Measurements from ENCODE around the gene CTAG2.
"Not testable (repeated sequence)": the region's sequence is repeated elsewhere in the genome, so short reads cannot be mapped to it uniquely, and the experiment has no call there.

CTAG2 gene

GRCh38 chrX:154654925-154655324 is 1.5 kb upstream of the CTAG2 start:
- Mint-ChIP-seq H3K27ac (no peak overlapping the region), H3K4me1 (no peaks in the 10 kb centered on the region), H3K27me3 (no peaks in the 10 kb centered on the region), H3K4me3 (no peak overlapping the region), H3K9me3 (no peaks in the 10 kb centered on the region), H3K36me3 (no peaks in the 10 kb centered on the region)
- no peak for ATAC-seq

GRCh38 chrX:154654372-154654771 is 993 bp upstream of the CTAG2 start:
- Mint-ChIP-seq H3K4me1 (no peaks in the 10 kb centered on the region), H3K27me3 (no peaks in the 10 kb centered on the region), H3K9me3 (no peaks in the 10 kb centered on the region), H3K4me3 (no peak overlapping the region), H3K27ac (no peak overlapping the region), H3K36me3 (no peaks in the 10 kb centered on the region)
- no peak for ATAC-seq

- ATAC-seq, result no peak
- Mint-ChIP-seq H3K27ac (no peak overlapping the region), H3K36me3 (no peaks in the 10 kb centered on the region), H3K27me3 (no peaks in the 10 kb centered on the region), H3K4me1 (no peaks in the 10 kb centered on the region), H3K4me3 (no peak overlapping the region), H3K9me3 (no peaks in the 10 kb centered on the region)
These were observed 354 bp downstream of the CTAG2 start for GRCh38 chrX:154653048-154653401.

- Mint-ChIP-seq H3K36me3 (no peaks in the 10 kb centered on the region), H3K27ac (no peak overlapping the region), H3K27me3 (no peaks in the 10 kb centered on the region), H3K4me3 (no peak overlapping the region), H3K4me1 (no peaks in the 10 kb centered on the region), H3K9me3 (no peaks in the 10 kb centered on the region)
- no peak for ATAC-seq
These were observed 900 bp downstream of the CTAG2 start for GRCh38 chrX:154652311-154653047.

- Mint-ChIP-seq H3K27me3 (no peaks in the 10 kb centered on the region), H3K36me3 (no peaks in the 10 kb centered on the region), H3K4me1 (no peaks in the 10 kb centered on the region), H3K4me3 (no peak overlapping the region), H3K9me3 (no peaks in the 10 kb centered on the region), H3K27ac (no peak overlapping the region)
- ATAC-seq, result no peak
These were observed 3.2 kb downstream of the CTAG2 start for GRCh38 chrX:154650221-154650510.

- Mint-ChIP-seq H3K9me3 (no peaks in the 10 kb centered on the region), H3K4me1 (no peaks in the 10 kb centered on the region), H3K36me3 (no peaks in the 10 kb centered on the region), H3K27ac (no peak overlapping the region), H3K4me3 (no peak overlapping the region), H3K27me3 (no peaks in the 10 kb centered on the region)
- no peak for ATAC-seq
These were observed 3.7 kb downstream of the CTAG2 start for GRCh38 chrX:154649503-154650220.

- Mint-ChIP-seq H3K4me1 (no peaks in the 10 kb centered on the region), H3K9me3 (no peaks in the 10 kb centered on the region), H3K36me3 (no peaks in the 10 kb centered on the region), H3K27ac (no peak overlapping the region), H3K27me3 (no peaks in the 10 kb centered on the region), H3K4me3 (no peak overlapping the region)
- no peak for ATAC-seq
These were observed 4.4 kb downstream of the CTAG2 start for GRCh38 chrX:154648931-154649330.

- not testable (repeated sequence) for H3K27ac Mint-ChIP-seq, ATAC-seq, H3K9me3 Mint-ChIP-seq, H3K36me3 Mint-ChIP-seq, H3K27me3 Mint-ChIP-seq, H3K4me1 Mint-ChIP-seq, H3K4me3 Mint-ChIP-seq
These were observed 7.5 kb downstream of the CTAG2 start for GRCh38 chrX:154645745-154646378.

- not testable (repeated sequence) for H3K4me3 Mint-ChIP-seq, H3K27ac Mint-ChIP-seq, H3K4me1 Mint-ChIP-seq, H3K9me3 Mint-ChIP-seq, H3K27me3 Mint-ChIP-seq, H3K36me3 Mint-ChIP-seq, ATAC-seq
These were observed 9.7 kb downstream of the CTAG2 start for GRCh38 chrX:154643708-154644107.

- H3K36me3 Mint-ChIP-seq, H3K4me3 Mint-ChIP-seq, H3K4me1 Mint-ChIP-seq, H3K27ac Mint-ChIP-seq, ATAC-seq, H3K9me3 Mint-ChIP-seq, H3K27me3 Mint-ChIP-seq: not testable (repeated sequence)
These were observed 11.6 kb downstream of the CTAG2 start for GRCh38 chrX:154641740-154642139.

- not testable (repeated sequence) for H3K27me3 Mint-ChIP-seq, H3K4me1 Mint-ChIP-seq, H3K36me3 Mint-ChIP-seq, ATAC-seq, H3K4me3 Mint-ChIP-seq, H3K9me3 Mint-ChIP-seq, H3K27ac Mint-ChIP-seq
These were observed 19.7 kb downstream of the CTAG2 start for GRCh38 chrX:154633661-154634060.

- not testable (repeated sequence) for H3K36me3 Mint-ChIP-seq, H3K4me3 Mint-ChIP-seq, H3K9me3 Mint-ChIP-seq, H3K4me1 Mint-ChIP-seq, ATAC-seq, H3K27ac Mint-ChIP-seq, H3K27me3 Mint-ChIP-seq
These were observed 22.4 kb downstream of the CTAG2 start for GRCh38 chrX:154630949-154631348.

- not testable (repeated sequence) for ATAC-seq, H3K27ac Mint-ChIP-seq, H3K36me3 Mint-ChIP-seq
These were observed 24.4 kb downstream of the CTAG2 start for GRCh38 chrX:154628960-154629359.

GRCh38 chrX:154620767-154621414 is 32.5 kb downstream of the CTAG2 start:
- not testable (repeated sequence) for ATAC-seq, H3K36me3 Mint-ChIP-seq, H3K27me3 Mint-ChIP-seq, H3K4me3 Mint-ChIP-seq, H3K27ac Mint-ChIP-seq, H3K4me1 Mint-ChIP-seq, H3K9me3 Mint-ChIP-seq

More at GRCh38 chrX:154628960-154629359, 24.4 kb downstream of the CTAG2 start:
- not testable (repeated sequence) for H3K4me3 Mint-ChIP-seq, H3K27me3 Mint-ChIP-seq, H3K4me1 Mint-ChIP-seq, H3K9me3 Mint-ChIP-seq

GRCh38 chrX:154619182-154619581 is 34.2 kb downstream of the CTAG2 start, which contains the start of gene CTAG1B:
Gene CTAG1B (minus strand): TSS chrX:154619282. CDS start chrX:154619218, 64 bp downstream.
- H3K27me3 Mint-ChIP-seq, H3K9me3 Mint-ChIP-seq, H3K4me1 Mint-ChIP-seq, ATAC-seq, H3K36me3 Mint-ChIP-seq, H3K4me3 Mint-ChIP-seq, H3K27ac Mint-ChIP-seq: not testable (repeated sequence)

- H3K4me1 Mint-ChIP-seq, H3K4me3 Mint-ChIP-seq, H3K9me3 Mint-ChIP-seq, H3K36me3 Mint-ChIP-seq, ATAC-seq, H3K27me3 Mint-ChIP-seq, H3K27ac Mint-ChIP-seq: not testable (repeated sequence)
These were observed 39.8 kb downstream of the CTAG2 start for GRCh38 chrX:154613586-154613985.

Data from stimulated activated memory B cell treated with anti-CD40 and anti-IgM and Interleukin-4, amounts not matched to agents 10 μg/mL and 1 μg/mL and 100 μg/mL, for 72 hours (primary cell).